Endothelial cell of umbilical vein (primary cell): Measurements from ENCODE around the gene CSMD2.

ENCODE experiments used
- CTCF ChIP-seq, 2 donors: IDR thresholded peaks; 1 replicate in 1 of 2; 2 replicates in 1 of 2; pipeline ENCODE4 v1.5.1; 2011; ENCODE audit warnings: low read length in 2 of 2, mild to moderate bottlenecking in 2 of 2, moderate library complexity in 2 of 2, control low read depth in 1 of 2, inconsistent platforms in 1 of 2, low read depth in 1 of 2; ENCODE audit not compliant: insufficient read depth in 1 of 2; ENCODE audit errors: extremely low read depth in 1 of 2
- EZH2 ChIP-seq: IDR thresholded peaks from 2 replicates; pipeline ENCODE4 v1.6.1; 2012; ENCODE audit warnings: borderline replicate concordance, low read depth, mild to moderate bottlenecking, moderate library complexity, low read length, inconsistent platforms; ENCODE audit not compliant: severe bottlenecking
- FOS ChIP-seq: IDR thresholded peaks from 2 replicates; pipeline ENCODE4 v1.6.1; 2011; ENCODE audit warnings: mild to moderate bottlenecking, low read length, moderate library complexity, borderline replicate concordance; ENCODE audit not compliant: insufficient read depth
- JUN ChIP-seq: IDR thresholded peaks from 2 replicates; pipeline ENCODE4 v1.6.1; 2011; ENCODE audit warnings: borderline replicate concordance, low read depth; ENCODE audit not compliant: insufficient read length, insufficient read depth
- MYC ChIP-seq: IDR thresholded peaks from one replicate; pipeline ENCODE4 v1.6.1; 2011; ENCODE audit warnings: mild to moderate bottlenecking, low read depth, low read length
- POLR2A ChIP-seq: IDR thresholded peaks from 2 replicates; pipeline ENCODE4 v1.6.1; 2012; ENCODE audit warnings: low read depth, mild to moderate bottlenecking, control low read depth, low read length
- POLR2AphosphoS5 ChIP-seq: IDR thresholded peaks from 2 replicates; pipeline ENCODE4 v1.6.1; 2012; ENCODE audit warnings: low read depth, mild to moderate bottlenecking, control low read depth, low read length, moderate library complexity; ENCODE audit not compliant: insufficient read depth
- TF ChIP-seq, protein P1 (sequence below): IDR thresholded peaks from 2 replicates; pipeline ENCODE4 v1.6.1; 2011; ENCODE audit not compliant: insufficient read depth, insufficient read length

- TF ChIP-seq CTCF (IDR thresholded peaks at IDR 0.05; ENCODE audit: extremely low read depth in 1 of 2, insufficient read depth in 1 of 2, low read depth in 1 of 2, low read length in 2 of 2) (no peak), EZH2 (no peak), POLR2A (no peak), POLR2AphosphoS5 (no peak), MYC (no peak), JUN (no peak), FOS (no peak)
- TF ChIP-seq, protein P1, sequence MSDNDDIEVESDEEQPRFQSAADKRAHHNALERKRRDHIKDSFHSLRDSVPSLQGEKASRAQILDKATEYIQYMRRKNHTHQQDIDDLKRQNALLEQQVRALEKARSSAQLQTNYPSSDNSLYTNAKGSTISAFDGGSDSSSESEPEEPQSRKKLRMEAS = no peak
Measured at GRCh38 chr1:33962061-33962460, 203.0 kb downstream of the CSMD2 start.
